Ovary (tissue), 3 donors: Measurements from ENCODE around the gene ACAP1.

ENCODE experiments used
- CTCF ChIP-seq, 3 donors: fragments of 450-650 bp in 2 of 3; fragments of 200-600 bp in 1 of 3; IDR thresholded peaks; one replicate each; pipeline versions ENCODE4 v1.5.1 to v1.8.0; 2016 to 2022; ENCODE audit warnings: antibody characterized with exemption in 3 of 3, mild to moderate bottlenecking in 1 of 3
- EP300 ChIP-seq: sonication (generic); formaldehyde crosslinking; IDR thresholded peaks from one replicate; pipeline ENCODE4 v1.6.1; 2017; ENCODE audit warnings: antibody characterized with exemption
- POLR2A ChIP-seq: fragments of 450-650 bp; IDR thresholded peaks from one replicate; pipeline ENCODE4 v1.6.1; 2017; ENCODE audit warnings: antibody characterized with exemption, mild to moderate bottlenecking, moderate library complexity
- donor health status: DM: no; HTN: no; CAD: no.

- TF ChIP-seq CTCF (IDR thresholded peaks at IDR 0.05) (no peak), POLR2A (peak; percentile 43), EP300 (no peak)
Observed at GRCh38 chr17:7308625-7309433, 27.5 kb upstream of the ACAP1 start.
